Mononuclear cell (primary cell): ENCODE results near the gene PXT1. TPM values are rescaled to one million over a fixed set of nuclear protein-coding genes. Genes with fewer than 3 reads are reported as not detected.

Source experiments
- total RNA-seq: library from RNA; depleted of rRNA; stranded (reverse); fragments of >200 nt; gene quantifications from one replicate; pipeline ENCODE4 v1.2.3, GENCODE V29; 2012

The PXT1 gene
- total RNA-seq, 1 donor, result 0.31 TPM

Other genes starting within 250 kb of the PXT1 start
- 24.0 TPM for gene BRPF3, start 246.1 kb downstream of the PXT1 start, total RNA-seq
- 1.2 TPM for gene PNPLA1, start 172.8 kb downstream of the PXT1 start, total RNA-seq
- gene BNIP5, start 106.0 kb downstream of the PXT1 start, total RNA-seq, result not detected
- gene ETV7, start 55.2 kb downstream of the PXT1 start, total RNA-seq, result 0.73 TPM
- gene KCTD20, start 146 bp upstream of the PXT1 start, total RNA-seq, result 84.8 TPM
- gene STK38, start 104.6 kb upstream of the PXT1 start, total RNA-seq, result 35.3 TPM
- 438 TPM for gene SRSF3, start 151.5 kb upstream of the PXT1 start, total RNA-seq
- gene CDKN1A, start 235.9 kb upstream of the PXT1 start, total RNA-seq, result 228 TPM